Measurements from ENCODE around the gene ZSWIM7.

DNA sequence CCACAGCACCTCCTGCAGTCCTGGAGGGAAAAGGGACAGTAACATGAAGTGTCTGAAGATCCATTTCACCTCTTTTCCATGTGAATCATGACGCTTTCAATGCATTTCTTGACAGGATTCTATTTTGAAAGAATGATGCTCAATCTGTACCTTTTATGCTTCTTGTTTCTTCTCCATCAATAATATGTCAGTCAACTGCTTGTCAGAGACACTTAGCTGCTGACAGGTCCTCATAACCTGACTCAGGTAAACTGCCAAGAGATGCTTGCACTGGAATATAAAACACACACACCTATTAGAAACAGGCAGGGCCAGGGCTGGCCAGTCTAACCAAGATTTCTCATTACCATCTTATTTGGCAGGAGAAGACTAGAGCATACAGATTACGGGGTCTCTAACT, 21.6 kb downstream of the ZSWIM7 start:
- TF ChIP-seq POLR2A (IDR thresholded peaks at IDR 0.05; ENCODE audit: low read depth, low read length) (no peak), MXI1 (IDR thresholded peaks at IDR 0.05; ENCODE audit: borderline replicate concordance, low read depth, low read length) (no peak), RAD21 (IDR thresholded peaks at IDR 0.05; ENCODE audit: low read length) (no peak), RCOR1 (IDR thresholded peaks at IDR 0.05; ENCODE audit: insufficient replicate concordance, low read length) (no peak), RFX5 (IDR thresholded peaks at IDR 0.05; ENCODE audit: low read depth, low read length) (no peak), CEBPB (IDR thresholded peaks at IDR 0.05; ENCODE audit: low read depth, low read length) (no peak), MAZ (IDR thresholded peaks at IDR 0.05; ENCODE audit: borderline replicate concordance, low read depth, low read length) (no peak), MAFK (IDR thresholded peaks at IDR 0.05; ENCODE audit: low read depth, low read length) (no peak), NFE2L2 (IDR thresholded peaks at IDR 0.05; ENCODE audit: low read depth, low read length) (no peak)
- TF ChIP-seq, protein P1, sequence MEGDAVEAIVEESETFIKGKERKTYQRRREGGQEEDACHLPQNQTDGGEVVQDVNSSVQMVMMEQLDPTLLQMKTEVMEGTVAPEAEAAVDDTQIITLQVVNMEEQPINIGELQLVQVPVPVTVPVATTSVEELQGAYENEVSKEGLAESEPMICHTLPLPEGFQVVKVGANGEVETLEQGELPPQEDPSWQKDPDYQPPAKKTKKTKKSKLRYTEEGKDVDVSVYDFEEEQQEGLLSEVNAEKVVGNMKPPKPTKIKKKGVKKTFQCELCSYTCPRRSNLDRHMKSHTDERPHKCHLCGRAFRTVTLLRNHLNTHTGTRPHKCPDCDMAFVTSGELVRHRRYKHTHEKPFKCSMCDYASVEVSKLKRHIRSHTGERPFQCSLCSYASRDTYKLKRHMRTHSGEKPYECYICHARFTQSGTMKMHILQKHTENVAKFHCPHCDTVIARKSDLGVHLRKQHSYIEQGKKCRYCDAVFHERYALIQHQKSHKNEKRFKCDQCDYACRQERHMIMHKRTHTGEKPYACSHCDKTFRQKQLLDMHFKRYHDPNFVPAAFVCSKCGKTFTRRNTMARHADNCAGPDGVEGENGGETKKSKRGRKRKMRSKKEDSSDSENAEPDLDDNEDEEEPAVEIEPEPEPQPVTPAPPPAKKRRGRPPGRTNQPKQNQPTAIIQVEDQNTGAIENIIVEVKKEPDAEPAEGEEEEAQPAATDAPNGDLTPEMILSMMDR (conservative IDR thresholded peaks at IDR 0.05; ENCODE audit: low read depth, low read length): no peak
- TF ChIP-seq, protein P2, sequence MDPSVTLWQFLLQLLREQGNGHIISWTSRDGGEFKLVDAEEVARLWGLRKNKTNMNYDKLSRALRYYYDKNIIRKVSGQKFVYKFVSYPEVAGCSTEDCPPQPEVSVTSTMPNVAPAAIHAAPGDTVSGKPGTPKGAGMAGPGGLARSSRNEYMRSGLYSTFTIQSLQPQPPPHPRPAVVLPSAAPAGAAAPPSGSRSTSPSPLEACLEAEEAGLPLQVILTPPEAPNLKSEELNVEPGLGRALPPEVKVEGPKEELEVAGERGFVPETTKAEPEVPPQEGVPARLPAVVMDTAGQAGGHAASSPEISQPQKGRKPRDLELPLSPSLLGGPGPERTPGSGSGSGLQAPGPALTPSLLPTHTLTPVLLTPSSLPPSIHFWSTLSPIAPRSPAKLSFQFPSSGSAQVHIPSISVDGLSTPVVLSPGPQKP (IDR thresholded peaks at IDR 0.05; ENCODE audit: borderline replicate concordance, low read depth, low read length): no peak
- TF ChIP-seq, protein P3, sequence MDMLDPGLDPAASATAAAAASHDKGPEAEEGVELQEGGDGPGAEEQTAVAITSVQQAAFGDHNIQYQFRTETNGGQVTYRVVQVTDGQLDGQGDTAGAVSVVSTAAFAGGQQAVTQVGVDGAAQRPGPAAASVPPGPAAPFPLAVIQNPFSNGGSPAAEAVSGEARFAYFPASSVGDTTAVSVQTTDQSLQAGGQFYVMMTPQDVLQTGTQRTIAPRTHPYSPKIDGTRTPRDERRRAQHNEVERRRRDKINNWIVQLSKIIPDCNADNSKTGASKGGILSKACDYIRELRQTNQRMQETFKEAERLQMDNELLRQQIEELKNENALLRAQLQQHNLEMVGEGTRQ (IDR thresholded peaks at IDR 0.05; ENCODE audit: low read depth, low read length): no peak

Measured in IMR-90 (cell line).